HG03060 (cell line): ENCODE measurements around the gene RAPGEF5.

ENCODE experiments used
- ATAC-seq: cut with Tn5 transposase; IDR thresholded peaks from one replicate; pipeline ENCODE4 v1.9.1; 2021; ENCODE audit warnings: low read depth, moderate number of reproducible peaks; ENCODE audit not compliant: unreplicated experiment

Gene RAPGEF5

GRCh38 chr7:22197376-22197775 lies 159.6 kb downstream of the RAPGEF5 start:
- no peak for ATAC-seq

GRCh38 chr7:22196429-22196828 lies 160.5 kb downstream of the RAPGEF5 start:
- no peak for ATAC-seq

- no peak for ATAC-seq
These were observed 161.4 kb downstream of the RAPGEF5 start for GRCh38 chr7:22195397-22196172.

- no peak for ATAC-seq
These were observed 162.2 kb downstream of the RAPGEF5 start for GRCh38 chr7:22194658-22195273.

- ATAC-seq = no peak
These were observed 163.4 kb downstream of the RAPGEF5 start for GRCh38 chr7:22193450-22193983.

GRCh38 chr7:22192801-22193200 lies 164.2 kb downstream of the RAPGEF5 start:
- ATAC-seq = no peak

- ATAC-seq = no peak
These were observed 166.2 kb downstream of the RAPGEF5 start for GRCh38 chr7:22190736-22191135.

- no peak for ATAC-seq
These were observed 167.2 kb downstream of the RAPGEF5 start for GRCh38 chr7:22189741-22190140.

GRCh38 chr7:22189230-22189629 lies 167.7 kb downstream of the RAPGEF5 start:
- ATAC-seq = no peak

GRCh38 chr7:22187691-22188348 lies 169.1 kb downstream of the RAPGEF5 start:
- ATAC-seq = no peak

GRCh38 chr7:22185559-22185958 lies 171.4 kb downstream of the RAPGEF5 start:
- ATAC-seq = no peak

- ATAC-seq = no peak
These were observed 172.3 kb downstream of the RAPGEF5 start for GRCh38 chr7:22184549-22185199.

GRCh38 chr7:22183522-22184280 lies 173.3 kb downstream of the RAPGEF5 start:
- ATAC-seq = no peak

GRCh38 chr7:22182149-22182548 lies 174.8 kb downstream of the RAPGEF5 start:
- ATAC-seq = no peak

GRCh38 chr7:22181663-22182062 lies 175.3 kb downstream of the RAPGEF5 start:
- ATAC-seq = no peak

- no peak for ATAC-seq
These were observed 177.5 kb downstream of the RAPGEF5 start for GRCh38 chr7:22179442-22179879.

- no peak for ATAC-seq
These were observed 178.2 kb downstream of the RAPGEF5 start for GRCh38 chr7:22178735-22179134.

GRCh38 chr7:22176791-22177412 lies 180.1 kb downstream of the RAPGEF5 start:
- ATAC-seq = no peak

- no peak for ATAC-seq
These were observed 182.4 kb downstream of the RAPGEF5 start for GRCh38 chr7:22174574-22174953.
